DMS153 treated with DMSO at 0.1 percent for 48 hours (cell line): ENCODE data around the gene ACSM6.
"Not testable (repeated sequence)": the region's sequence is repeated elsewhere in the genome, so short reads cannot be mapped to it uniquely, and the experiment has no call there.

Experiments used
- DNase-seq: peaks from one replicate; lab custom pipeline; 2025; ENCODE audit not compliant: unreplicated experiment; lab: John Stamatoyannopoulos, UW

The ACSM6 gene

GRCh38 chr10:95214793-95215192 is 20.8 kb downstream of the ACSM6 start:
- DNase-seq = no peak

GRCh38 chr10:95217476-95217875 is 23.4 kb downstream of the ACSM6 start:
- DNase-seq = no peak

GRCh38 chr10:95220539-95220938 is 26.5 kb downstream of the ACSM6 start:
- no peak for DNase-seq

- no peak for DNase-seq
Measured at GRCh38 chr10:95221124-95221523, 27.1 kb downstream of the ACSM6 start.

- DNase-seq = no peak
Measured at GRCh38 chr10:95225136-95225535, 31.1 kb downstream of the ACSM6 start.

- not testable (repeated sequence) for DNase-seq
Measured at GRCh38 chr10:95228934-95229723, 35.1 kb downstream of the ACSM6 start.

GRCh38 chr10:95229724-95230627 is 35.9 kb downstream of the ACSM6 start:
- no peak for DNase-seq

GRCh38 chr10:95230677-95231586 is 36.9 kb downstream of the ACSM6 start:
- DNase-seq = peak; percentile 67

- DNase-seq = no peak
Measured at GRCh38 chr10:95233377-95234034, 39.5 kb downstream of the ACSM6 start.

- no peak for DNase-seq
Measured at GRCh38 chr10:95234951-95235350, 40.9 kb downstream of the ACSM6 start.

- DNase-seq = no peak
Measured at GRCh38 chr10:95235676-95236067, 41.6 kb downstream of the ACSM6 start.

GRCh38 chr10:95236068-95236903 is 42.2 kb downstream of the ACSM6 start:
- DNase-seq = no peak

GRCh38 chr10:95237376-95238170 is 43.5 kb downstream of the ACSM6 start:
- DNase-seq = no peak

GRCh38 chr10:95240096-95240495 is 46.1 kb downstream of the ACSM6 start:
- DNase-seq = not testable (repeated sequence)

GRCh38 chr10:95240811-95241210 is 46.8 kb downstream of the ACSM6 start:
- no peak for DNase-seq

- peak; percentile 25 for DNase-seq
Measured at GRCh38 chr10:95241533-95241932, 47.5 kb downstream of the ACSM6 start.

GRCh38 chr10:95242581-95243317 is 48.7 kb downstream of the ACSM6 start:
- DNase-seq = peak; percentile 8

- no peak for DNase-seq
Measured at GRCh38 chr10:95243318-95243617, 49.2 kb downstream of the ACSM6 start.
